ENCODE measurements around the gene C11orf21. TPM values are rescaled to one million over a fixed set of nuclear protein-coding genes. Genes with fewer than 3 reads are reported as not detected.

Gene C11orf21
- total and polyA plus RNA-seq, 9 donors = 0.41 to 4.1 (median 2.3) TPM

- Histone ChIP-seq H3K4me1 (ENCODE audit: control insufficient read depth, insufficient read depth, low read length) (peaks cover 39% of the 10 kb centered on the region), H3K36me3 (ENCODE audit: control insufficient read depth, insufficient read depth, low read length) (no peaks in the 10 kb centered on the region), H3K27me3 (ENCODE audit: control insufficient read depth, insufficient read depth, low read length) (no peaks in the 10 kb centered on the region), H3K9me3 (replicated peaks; ENCODE audit: control insufficient read depth, low read depth, low read length) (peaks cover 9% of the 10 kb centered on the region), H3K4me3 (ENCODE audit: low read length) (no peak overlapping the region), H3K27ac (ENCODE audit: low read length) (peak overlapping the region; percentile 69)
- no peak for DNase-seq
- 77% methylated on average over 23 of the region's 25 CpGs for WGBS (ENCODE audit: insufficient coverage)
Observed at GRCh38 chr11:2315395-2316168, 13.9 kb upstream of the C11orf21 start.

DNA sequence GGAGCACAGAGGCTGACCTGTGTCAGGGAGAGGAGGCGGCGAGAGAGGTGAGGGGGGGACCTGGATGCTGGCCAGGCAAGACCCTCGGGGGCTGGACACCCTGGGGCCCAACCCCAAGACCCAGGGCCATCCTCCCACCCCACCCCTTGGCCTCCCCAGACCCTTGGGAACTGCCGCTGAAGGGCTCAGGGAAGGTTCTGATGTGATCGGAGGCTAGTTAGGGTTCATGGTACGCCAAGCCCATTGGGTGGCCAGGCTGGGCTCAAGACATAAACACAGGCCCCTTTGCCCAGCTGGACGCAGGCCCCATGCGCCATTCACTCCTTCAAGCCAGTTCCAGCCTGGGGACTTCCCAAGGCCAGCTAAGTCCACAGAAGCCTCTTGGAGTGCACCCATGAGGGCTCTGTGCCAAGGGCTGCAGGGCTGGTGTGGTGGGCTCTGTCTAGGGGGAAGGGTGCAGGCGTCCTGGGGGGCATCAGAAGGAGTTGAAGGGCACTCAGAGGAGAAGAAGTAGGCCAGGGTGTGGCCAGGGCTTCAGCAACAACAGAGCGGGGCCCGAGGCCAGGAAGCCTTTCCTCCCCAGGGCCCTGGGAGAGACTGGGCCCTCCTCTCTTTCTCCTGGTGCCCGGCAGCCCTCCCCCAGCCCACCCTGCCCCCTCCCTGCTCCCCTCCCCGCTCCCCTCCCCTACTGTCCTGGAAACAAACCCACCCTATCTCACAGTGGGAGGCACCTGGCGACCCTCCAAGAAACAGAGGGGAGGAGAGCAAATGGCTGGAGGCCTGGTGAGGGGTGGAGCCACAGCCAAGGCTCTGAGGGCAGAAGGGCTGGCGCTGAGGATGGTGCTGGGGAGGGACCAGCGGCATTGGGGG is 13.0 kb upstream of the C11orf21 start:
- peaks cover 39% of the 10 kb centered on the region for H3K4me1 ChIP-seq (ENCODE audit: control insufficient read depth, insufficient read depth, low read length)
- H3K4me3 ChIP-seq (ENCODE audit: low read length) = no peak overlapping the region
- peak overlapping the region; percentile 84 for H3K27ac ChIP-seq (ENCODE audit: low read length)
- H3K9me3 ChIP-seq (replicated peaks; ENCODE audit: control insufficient read depth, low read depth, low read length) = peaks cover 9% of the 10 kb centered on the region
- H3K36me3 ChIP-seq (ENCODE audit: control insufficient read depth, insufficient read depth, low read length) = no peaks in the 10 kb centered on the region
- peak; percentile 94 for DNase-seq
- H3K27me3 ChIP-seq (ENCODE audit: control insufficient read depth, insufficient read depth, low read length) = no peaks in the 10 kb centered on the region
- WGBS (ENCODE audit: insufficient coverage) = 43% methylated on average over 6 of the region's 16 CpGs

- WGBS (ENCODE audit: insufficient coverage) = 100% methylated on average over 3 of the region's 7 CpGs
- no peak for DNase-seq
- Histone ChIP-seq H3K27me3 (ENCODE audit: control insufficient read depth, insufficient read depth, low read length) (no peaks in the 10 kb centered on the region), H3K4me3 (ENCODE audit: low read length) (no peak overlapping the region), H3K9me3 (replicated peaks; ENCODE audit: control insufficient read depth, low read depth, low read length) (peaks cover 9% of the 10 kb centered on the region), H3K27ac (ENCODE audit: low read length) (peak overlapping the region; percentile 84), H3K4me1 (ENCODE audit: control insufficient read depth, insufficient read depth, low read length) (peaks cover 39% of the 10 kb centered on the region), H3K36me3 (ENCODE audit: control insufficient read depth, insufficient read depth, low read length) (no peaks in the 10 kb centered on the region)
Observed at GRCh38 chr11:2314136-2314524, 12.4 kb upstream of the C11orf21 start.

DNA sequence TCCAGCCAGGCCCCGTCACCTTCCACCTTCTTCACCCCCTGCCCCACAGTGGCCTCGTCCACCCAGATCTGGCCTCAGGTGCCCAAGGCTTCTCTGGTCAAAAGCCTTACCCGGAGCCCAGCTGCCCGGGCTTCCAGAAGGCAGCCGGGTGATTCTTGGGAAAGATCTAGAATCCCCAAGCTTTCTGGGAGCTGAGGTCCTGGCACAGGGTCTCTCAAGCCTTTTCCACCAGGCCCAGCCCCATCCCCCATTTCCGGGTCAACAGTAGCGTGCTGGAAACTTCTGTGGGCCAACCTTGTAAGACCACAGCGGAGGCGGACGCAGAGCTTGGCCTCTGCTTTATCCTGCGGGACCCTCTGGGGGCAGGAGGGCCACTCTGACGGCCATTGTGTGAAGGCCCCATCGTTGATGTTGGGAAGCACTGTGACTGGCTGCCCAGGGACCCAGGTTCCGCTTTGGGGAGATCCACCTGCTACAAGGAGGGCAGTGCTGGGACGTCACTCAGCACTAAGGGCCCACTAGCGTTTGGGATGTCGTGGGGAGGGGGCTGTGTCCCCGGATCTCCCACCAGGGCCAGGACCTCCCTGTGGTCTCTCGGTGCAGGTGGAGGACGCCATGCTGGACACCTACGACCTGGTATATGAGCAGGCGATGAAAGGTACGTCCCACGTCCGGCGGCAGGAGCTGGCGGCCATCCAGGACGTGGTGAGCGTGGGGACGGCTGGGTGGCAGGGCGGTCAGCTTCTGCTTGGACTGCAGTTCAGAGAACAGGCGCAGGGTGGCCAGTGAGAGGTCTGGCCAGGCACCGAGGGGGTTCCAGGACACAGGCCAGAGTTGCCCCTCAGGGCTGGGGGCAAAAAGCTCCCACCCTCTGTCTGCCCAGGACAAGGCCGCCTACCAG is 11.6 kb upstream of the C11orf21 start:
- Histone ChIP-seq H3K9me3 (replicated peaks; ENCODE audit: control insufficient read depth, low read depth, low read length) (peaks cover 7% of the 10 kb centered on the region), H3K36me3 (ENCODE audit: control insufficient read depth, insufficient read depth, low read length) (no peaks in the 10 kb centered on the region), H3K27ac (ENCODE audit: low read length) (no peak overlapping the region), H3K4me1 (ENCODE audit: control insufficient read depth, insufficient read depth, low read length) (peaks cover 42% of the 10 kb centered on the region), H3K4me3 (ENCODE audit: low read length) (no peak overlapping the region), H3K27me3 (ENCODE audit: control insufficient read depth, insufficient read depth, low read length) (no peaks in the 10 kb centered on the region)
- 81% methylated on average over 31 of the region's 34 CpGs for WGBS (ENCODE audit: insufficient coverage)
- DNase-seq = no peak

GRCh38 chr11:2312232-2313042 is 10.7 kb upstream of the C11orf21 start:
- no peaks in the 10 kb centered on the region for H3K27me3 ChIP-seq (ENCODE audit: control insufficient read depth, insufficient read depth, low read length)
- DNase-seq = peak; percentile 56
- peaks cover 2% of the 10 kb centered on the region for H3K9me3 ChIP-seq (replicated peaks; ENCODE audit: control insufficient read depth, low read depth, low read length)
- no peaks in the 10 kb centered on the region for H3K36me3 ChIP-seq (ENCODE audit: control insufficient read depth, insufficient read depth, low read length)
- peak overlapping the region; percentile 51 for H3K27ac ChIP-seq (ENCODE audit: low read length)
- WGBS (ENCODE audit: insufficient coverage) = 77% methylated on average over 14 of the region's 22 CpGs
- peaks cover 47% of the 10 kb centered on the region for H3K4me1 ChIP-seq (ENCODE audit: control insufficient read depth, insufficient read depth, low read length)
- no peak overlapping the region for H3K4me3 ChIP-seq (ENCODE audit: low read length)

DNA sequence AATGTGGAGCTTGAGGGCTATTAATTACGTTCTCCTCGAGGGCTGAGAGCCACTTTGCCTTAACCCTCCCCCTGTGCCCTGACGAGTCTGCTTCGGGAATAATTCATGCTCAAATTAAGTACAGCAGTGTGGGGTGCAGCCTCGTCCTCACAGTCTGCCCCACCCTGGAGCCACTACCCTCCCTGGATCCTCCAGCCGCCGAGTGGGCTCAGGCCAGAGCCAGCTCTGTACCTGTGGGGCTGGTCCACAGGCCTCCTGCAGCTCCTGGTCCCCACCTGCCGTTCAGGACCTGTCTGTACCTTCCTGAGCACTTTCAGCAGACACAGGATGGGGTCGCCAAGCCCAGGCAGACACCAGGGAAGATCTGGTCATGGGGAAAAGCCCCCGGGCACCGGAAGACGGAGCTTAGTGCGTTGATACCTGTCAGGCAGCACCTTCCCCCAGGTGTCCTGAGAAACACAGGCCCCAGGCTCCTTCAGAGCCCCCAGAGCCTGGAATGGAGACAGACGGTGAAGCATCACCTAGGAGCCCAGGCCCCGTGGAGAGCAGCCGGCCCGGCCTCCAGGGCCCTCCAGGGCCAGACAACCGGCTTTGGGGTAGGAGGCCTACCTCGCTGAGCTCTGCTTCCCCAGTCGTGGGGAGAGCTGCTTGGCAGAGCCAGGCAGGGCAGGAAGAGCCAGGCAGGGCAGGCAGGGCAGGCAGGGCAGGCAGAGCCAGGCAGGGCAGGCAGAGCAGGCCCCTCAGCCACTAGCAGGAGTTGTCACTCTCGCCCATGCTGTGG is 9.8 kb upstream of the C11orf21 start:
- 56% methylated on average over 18 of the region's 21 CpGs for WGBS (ENCODE audit: insufficient coverage)
- no peak for DNase-seq
- no peak overlapping the region for H3K4me3 ChIP-seq (ENCODE audit: low read length)
- H3K4me1 ChIP-seq (ENCODE audit: control insufficient read depth, insufficient read depth, low read length) = peaks cover 54% of the 10 kb centered on the region
- H3K27me3 ChIP-seq (ENCODE audit: control insufficient read depth, insufficient read depth, low read length) = no peaks in the 10 kb centered on the region
- no peaks in the 10 kb centered on the region for H3K9me3 ChIP-seq (replicated peaks; ENCODE audit: control insufficient read depth, low read depth, low read length)
- no peaks in the 10 kb centered on the region for H3K36me3 ChIP-seq (ENCODE audit: control insufficient read depth, insufficient read depth, low read length)
- H3K27ac ChIP-seq (ENCODE audit: low read length) = no peak overlapping the region

DNA sequence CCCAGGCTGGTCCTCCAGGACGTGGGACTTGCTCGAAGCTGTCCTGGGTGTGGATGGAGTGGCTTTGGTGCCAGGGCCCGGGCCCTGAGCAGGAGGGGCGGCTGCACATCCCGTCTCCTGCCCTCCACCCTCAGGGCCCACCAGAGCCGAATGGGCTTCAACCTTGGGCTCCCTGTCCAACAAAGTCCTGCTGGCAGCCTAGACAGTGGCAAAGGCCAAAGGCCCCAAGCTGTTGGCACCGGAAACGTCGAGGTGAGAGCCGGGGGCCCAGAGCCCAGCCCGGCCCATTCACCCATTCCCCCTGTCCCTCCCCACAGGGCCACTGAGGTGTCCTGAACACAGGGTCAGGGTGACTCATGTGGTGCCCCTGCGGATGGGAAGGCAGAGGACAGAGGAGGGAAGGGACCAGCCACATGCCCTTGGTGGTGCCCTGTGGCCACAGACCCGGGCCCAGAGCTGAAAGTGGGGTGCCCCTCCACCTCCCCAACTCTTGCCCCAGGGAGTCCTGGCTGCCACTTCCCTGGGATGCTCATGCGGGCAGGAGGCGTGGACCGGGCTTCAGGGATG is 9.2 kb upstream of the C11orf21 start:
- no peak for DNase-seq
- Histone ChIP-seq H3K4me3 (ENCODE audit: low read length) (no peak overlapping the region), H3K9me3 (replicated peaks; ENCODE audit: control insufficient read depth, low read depth, low read length) (no peaks in the 10 kb centered on the region), H3K4me1 (ENCODE audit: control insufficient read depth, insufficient read depth, low read length) (peaks cover 58% of the 10 kb centered on the region), H3K36me3 (ENCODE audit: control insufficient read depth, insufficient read depth, low read length) (no peaks in the 10 kb centered on the region), H3K27me3 (ENCODE audit: control insufficient read depth, insufficient read depth, low read length) (no peaks in the 10 kb centered on the region), H3K27ac (ENCODE audit: low read length) (no peak overlapping the region)
- WGBS (ENCODE audit: insufficient coverage) = 81% methylated on average over 13 of the region's 16 CpGs

GRCh38 chr11:2310073-2310785 is 8.5 kb upstream of the C11orf21 start:
- H3K9me3 ChIP-seq (replicated peaks; ENCODE audit: control insufficient read depth, low read depth, low read length) = no peaks in the 10 kb centered on the region
- no peak overlapping the region for H3K27ac ChIP-seq (ENCODE audit: low read length)
- H3K4me1 ChIP-seq (ENCODE audit: control insufficient read depth, insufficient read depth, low read length) = peaks cover 58% of the 10 kb centered on the region
- H3K4me3 ChIP-seq (ENCODE audit: low read length) = no peak overlapping the region
- no peaks in the 10 kb centered on the region for H3K27me3 ChIP-seq (ENCODE audit: control insufficient read depth, insufficient read depth, low read length)
- H3K36me3 ChIP-seq (ENCODE audit: control insufficient read depth, insufficient read depth, low read length) = no peaks in the 10 kb centered on the region
- DNase-seq = no peak
- 59% methylated on average over 11 of the region's 16 CpGs for WGBS (ENCODE audit: insufficient coverage)

Data from muscle of leg (tissue), 11 donors.